GM21526 (cell line): Measurements from ENCODE around the gene CDSN.
"Not testable (repeated sequence)": the region's sequence is repeated elsewhere in the genome, so short reads cannot be mapped to it uniquely, and the experiment has no call there.

ENCODE experiments used
- ATAC-seq: cut with Tn5 transposase; IDR thresholded peaks from one replicate; pipeline ENCODE4 v1.9.1; 2021; ENCODE audit warnings: moderate library complexity; ENCODE audit not compliant: unreplicated experiment, low FRiP score

CDSN gene

GRCh38 chr6:31090973-31091364 lies 29.3 kb downstream of the CDSN start:
- ATAC-seq, result no peak

GRCh38 chr6:31090275-31090972 lies 29.8 kb downstream of the CDSN start:
- no peak for ATAC-seq

GRCh38 chr6:31087494-31088089 lies 32.7 kb downstream of the CDSN start:
- peak; percentile 59 for ATAC-seq

- no peak for ATAC-seq
These were observed 33.3 kb downstream of the CDSN start for GRCh38 chr6:31086788-31087440.

- no peak for ATAC-seq
These were observed 36.4 kb downstream of the CDSN start for GRCh38 chr6:31083742-31084354.

- ATAC-seq, result no peak
These were observed 38.4 kb downstream of the CDSN start for GRCh38 chr6:31081872-31082271.

GRCh38 chr6:31079656-31080261 lies 40.5 kb downstream of the CDSN start:
- no peak for ATAC-seq

- ATAC-seq, result no peak
These were observed 43.6 kb downstream of the CDSN start for GRCh38 chr6:31076611-31077010.

GRCh38 chr6:31075528-31075927 lies 44.7 kb downstream of the CDSN start:
- no peak for ATAC-seq

- ATAC-seq, result no peak
These were observed 45.8 kb downstream of the CDSN start for GRCh38 chr6:31074401-31074800.

GRCh38 chr6:31070711-31071197 lies 49.5 kb downstream of the CDSN start:
- ATAC-seq, result no peak

GRCh38 chr6:31068669-31069340 lies 51.4 kb downstream of the CDSN start:
- ATAC-seq, result no peak

GRCh38 chr6:31067891-31068668 lies 52.2 kb downstream of the CDSN start:
- ATAC-seq, result not testable (repeated sequence)

GRCh38 chr6:31067028-31067427 lies 53.2 kb downstream of the CDSN start:
- not testable (repeated sequence) for ATAC-seq

GRCh38 chr6:31065556-31065955 lies 54.7 kb downstream of the CDSN start:
- no peak for ATAC-seq
